ENCODE measurements around the gene P3H4.

GRCh38 chr17:41813699-41814124, 2.0 kb upstream of the P3H4 start:
- TF ChIP-seq CTCF (optimal IDR thresholded peaks at IDR 0.05 in 1 of 3, IDR thresholded peaks at IDR 0.05 in 1 of 3, conservative IDR thresholded peaks at IDR 0.05 in 1 of 3; ENCODE audit: extremely low read depth in 1 of 3, insufficient read depth in 2 of 3, low read length in 3 of 3) (no peak), EZH2 (IDR thresholded peaks at IDR 0.05; ENCODE audit: low read length) (no peak)
